Activated CD4-positive, alpha-beta T cell treated with anti-CD3 and anti-CD28 coated beads, Interleukin-10, Interleukin-2, amounts not matched to agents 100 ng/mL and 50 ng/mL, durations not matched to agents 16 hours and 8 hours (primary cell): ENCODE data around the gene APBA1.

Experiments
- DNase-seq: peaks from one replicate; pipeline ENCODE4 v3.0.0-alpha.2; 2020

APBA1 gene

DNA sequence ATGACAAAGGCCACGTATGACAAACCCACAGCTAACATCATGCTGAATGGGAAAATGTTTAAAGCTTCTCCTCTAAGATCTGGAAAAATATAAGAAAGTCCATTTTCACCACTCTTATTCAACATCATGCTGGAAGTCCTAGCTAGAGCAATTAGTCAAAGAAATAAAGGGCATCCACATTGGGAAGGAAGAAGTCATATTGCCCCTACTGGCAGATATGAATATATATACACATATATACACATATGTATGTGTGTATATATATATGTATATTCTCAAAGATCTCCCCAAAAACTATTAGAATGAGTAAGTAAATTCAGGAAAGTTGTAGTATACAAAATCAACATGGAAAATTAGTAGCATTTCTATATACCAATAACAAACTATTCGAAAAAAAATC lies 17.1 kb downstream of the APBA1 start:
- no peak for DNase-seq

DNA sequence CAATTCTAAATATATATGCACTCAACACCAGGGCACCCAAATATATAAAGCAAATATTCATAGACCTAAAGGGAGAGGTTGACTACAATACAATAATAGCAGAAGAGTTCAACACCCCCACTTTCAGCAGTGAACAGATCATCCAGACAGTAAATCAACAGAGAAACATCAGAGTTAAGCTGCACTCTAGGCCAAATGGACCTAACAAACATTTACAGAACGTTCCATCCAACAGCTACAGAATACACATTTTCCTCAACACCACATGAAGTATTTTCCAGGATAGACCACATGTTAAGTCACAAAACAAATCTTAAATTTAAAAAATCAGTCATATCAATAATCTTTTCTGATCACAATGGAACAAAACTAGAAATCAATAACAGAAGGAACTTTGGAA lies 18.9 kb downstream of the APBA1 start:
- DNase-seq, result no peak

DNA sequence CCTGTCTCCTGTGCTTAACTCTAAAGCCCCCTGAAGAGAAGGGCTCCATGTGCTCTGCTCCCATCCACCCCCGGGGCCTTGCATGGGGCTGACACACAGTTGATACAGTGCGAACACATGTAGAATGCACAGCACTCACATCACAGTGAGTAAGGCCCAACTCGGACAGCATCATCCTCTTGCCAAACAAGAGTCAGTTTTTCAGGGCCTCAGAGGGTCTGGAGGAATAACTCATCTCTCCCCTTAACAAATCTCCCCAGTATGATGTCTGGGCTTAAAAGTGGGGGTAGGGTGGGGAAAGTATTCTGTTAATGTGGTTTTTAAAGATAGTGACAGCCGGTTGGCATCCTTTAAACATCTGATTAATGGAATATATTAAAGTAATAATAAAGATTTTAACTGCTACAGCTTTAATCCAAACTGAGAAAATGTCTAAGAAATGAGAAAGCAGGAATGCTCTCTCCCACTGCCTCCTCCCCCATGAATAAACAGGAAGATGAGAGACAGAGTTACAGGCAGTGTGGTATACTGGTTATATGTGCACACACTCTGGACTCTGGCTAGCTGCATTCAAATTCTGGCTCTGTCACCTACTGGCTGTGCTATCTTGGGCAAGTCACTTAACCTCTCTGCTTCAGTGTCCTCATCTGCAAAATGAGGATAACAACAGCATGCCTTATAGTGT lies 22.5 kb downstream of the APBA1 start:
- no peak for DNase-seq

DNA sequence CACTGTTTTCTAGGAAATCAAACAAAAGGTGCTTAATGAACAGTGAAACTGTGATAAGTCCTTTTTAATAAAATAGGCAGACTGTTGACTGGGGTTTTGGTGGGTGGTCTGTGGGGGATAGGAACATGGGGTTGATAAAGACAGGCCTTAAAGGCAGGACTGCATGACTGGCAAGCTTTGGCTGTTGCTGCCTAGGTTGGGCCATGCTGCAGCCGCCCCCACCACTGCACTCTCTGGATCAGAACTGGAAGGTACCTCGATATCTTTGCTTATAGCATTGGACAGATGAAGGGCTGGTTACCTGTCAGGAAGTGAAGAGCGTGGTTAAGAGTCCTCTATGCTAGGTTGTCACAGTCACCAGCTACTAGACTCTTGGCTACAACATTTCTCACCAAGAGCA lies 24.4 kb downstream of the APBA1 start:
- DNase-seq, result no peak

DNA sequence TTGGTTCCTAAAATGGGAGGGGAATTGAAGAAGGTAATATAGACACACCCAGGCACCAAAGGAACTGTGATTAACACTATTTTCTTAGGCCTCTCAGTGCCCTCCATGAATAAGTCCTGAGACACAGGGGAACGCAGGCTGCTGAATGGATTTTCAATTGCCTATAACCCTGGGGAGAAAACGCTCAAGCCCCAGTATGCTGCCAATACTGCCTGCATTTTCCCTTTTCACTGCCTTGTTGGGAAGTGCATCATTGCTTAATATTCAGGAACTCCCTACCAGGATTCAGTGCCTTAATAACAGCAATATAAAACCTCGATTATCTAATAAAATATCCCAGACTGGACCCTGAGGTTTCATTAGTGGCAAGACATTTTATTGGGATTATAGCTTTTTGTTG lies 25.4 kb downstream of the APBA1 start:
- DNase-seq, result no peak

DNA sequence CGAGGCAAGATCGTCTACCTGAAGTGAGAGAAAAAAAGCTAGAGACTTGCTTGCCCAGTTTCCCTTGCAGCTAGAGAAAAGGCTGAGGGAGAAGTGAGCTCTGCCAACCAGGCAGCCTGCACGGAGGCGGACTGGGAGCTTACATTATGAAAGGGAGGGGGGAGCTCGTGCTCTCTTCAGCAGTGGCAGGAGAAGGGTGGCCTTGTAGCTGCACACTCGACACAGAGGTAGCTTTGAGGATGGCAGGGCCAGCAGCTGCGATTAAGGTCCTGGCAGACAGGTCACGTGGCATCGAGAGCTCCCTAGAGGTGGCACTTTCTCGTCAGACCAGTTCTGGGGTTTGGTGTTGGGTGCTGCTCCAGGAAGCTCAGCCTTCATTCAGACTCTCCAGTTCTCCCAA lies 26.7 kb downstream of the APBA1 start:
- no peak for DNase-seq

DNA sequence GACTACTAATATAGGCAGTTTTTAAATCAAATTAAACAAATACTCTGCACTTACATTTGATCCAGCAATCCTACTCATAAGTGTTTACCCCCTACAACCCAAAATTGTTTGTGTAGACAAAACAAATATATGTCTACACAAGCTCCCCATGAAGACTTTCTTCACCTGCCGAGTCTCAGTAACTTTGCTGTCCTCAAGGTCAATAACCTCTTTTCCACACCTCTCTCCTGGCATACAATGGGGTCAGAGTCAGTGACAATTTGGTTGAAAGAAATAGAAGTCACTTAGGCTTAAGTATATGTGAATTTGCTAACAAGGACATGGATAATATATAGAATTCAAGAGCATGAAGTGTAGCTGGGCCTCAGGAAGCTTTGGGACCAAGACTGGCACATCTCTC lies 29.1 kb downstream of the APBA1 start:
- DNase-seq, result no peak

DNA sequence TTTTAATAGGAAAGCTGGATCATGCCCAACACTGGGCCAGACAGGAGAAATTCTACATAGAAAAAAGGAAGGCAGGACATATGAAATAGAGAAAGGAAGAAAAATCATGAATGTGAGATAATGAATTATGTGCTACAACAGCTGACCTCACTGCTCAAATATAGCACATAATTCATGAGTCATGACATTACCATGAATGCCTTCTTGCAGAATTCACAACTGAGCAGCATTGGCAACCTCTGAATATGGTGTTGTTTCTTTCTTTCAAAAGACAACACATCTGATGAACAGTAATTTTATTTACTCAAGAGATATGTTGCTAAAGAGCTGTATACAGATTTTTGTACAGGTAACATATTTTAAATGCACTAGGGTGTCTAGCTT lies 34.4 kb downstream of the APBA1 start:
- no peak for DNase-seq

DNA sequence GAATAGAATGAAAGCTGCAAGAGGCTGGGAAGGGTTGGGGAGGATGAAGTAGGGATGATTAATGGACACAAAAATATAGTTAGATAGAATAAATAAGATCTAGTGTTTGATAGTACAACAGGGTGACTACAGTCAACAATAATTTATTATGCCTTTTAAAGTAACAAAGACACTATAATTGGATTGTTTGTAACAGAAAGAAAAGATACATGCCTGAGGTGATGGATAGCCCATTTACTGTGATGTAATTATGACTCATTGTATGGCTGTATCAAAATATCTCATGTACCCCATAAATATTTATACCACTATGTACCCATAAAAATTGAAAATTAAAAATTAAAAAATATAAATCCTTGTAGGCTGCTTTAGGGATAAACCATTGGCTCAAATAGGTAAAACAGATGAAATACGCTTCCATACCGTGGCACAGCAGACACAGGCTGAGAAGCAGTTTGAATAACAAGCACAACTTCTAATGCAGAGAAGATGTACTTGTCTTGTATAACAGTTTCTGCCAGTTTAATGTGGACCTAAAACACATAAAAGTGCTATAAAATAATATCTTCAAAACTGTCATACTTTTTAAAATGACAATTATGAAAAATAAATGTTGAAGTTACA lies 34.9 kb downstream of the APBA1 start:
- no peak for DNase-seq

DNA sequence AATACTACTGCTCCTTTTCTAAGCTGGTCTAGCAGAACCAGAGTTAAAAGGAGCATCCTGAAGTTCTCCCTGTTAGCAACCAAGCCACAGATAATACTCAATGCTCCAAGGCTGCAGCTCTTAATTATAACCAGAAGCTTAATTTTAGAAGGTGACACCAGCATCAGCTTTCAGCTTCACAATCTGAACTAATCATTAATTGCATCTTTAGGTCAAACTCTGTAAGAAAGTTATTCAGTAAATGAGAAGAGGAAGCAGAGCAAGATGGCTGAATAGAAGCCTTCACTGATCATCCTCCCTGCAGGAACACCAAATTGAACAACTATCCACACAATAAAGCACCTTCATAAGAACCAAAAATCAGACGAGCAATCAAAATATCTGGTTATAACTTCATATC lies 38.5 kb downstream of the APBA1 start:
- DNase-seq, result no peak

DNA sequence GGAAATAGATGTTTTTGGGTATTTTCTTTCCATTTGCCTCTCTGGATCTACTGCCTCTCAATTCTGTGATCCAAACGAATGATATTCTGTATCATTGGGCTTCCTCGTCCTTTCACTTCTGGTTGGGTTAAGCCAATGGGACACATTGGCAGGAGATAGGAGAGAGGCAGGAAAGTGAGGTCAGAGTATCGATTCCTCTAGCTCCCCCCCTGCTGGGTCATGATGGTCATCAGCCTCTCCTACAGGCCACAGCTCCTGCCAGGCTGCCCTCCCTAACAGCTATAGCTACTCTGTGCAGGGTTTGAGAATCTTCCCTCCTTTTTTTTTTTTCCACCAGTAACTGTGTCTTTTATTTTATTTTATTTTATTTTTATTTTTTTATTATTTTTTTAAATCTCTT lies 39.4 kb downstream of the APBA1 start:
- DNase-seq, result no peak

DNA sequence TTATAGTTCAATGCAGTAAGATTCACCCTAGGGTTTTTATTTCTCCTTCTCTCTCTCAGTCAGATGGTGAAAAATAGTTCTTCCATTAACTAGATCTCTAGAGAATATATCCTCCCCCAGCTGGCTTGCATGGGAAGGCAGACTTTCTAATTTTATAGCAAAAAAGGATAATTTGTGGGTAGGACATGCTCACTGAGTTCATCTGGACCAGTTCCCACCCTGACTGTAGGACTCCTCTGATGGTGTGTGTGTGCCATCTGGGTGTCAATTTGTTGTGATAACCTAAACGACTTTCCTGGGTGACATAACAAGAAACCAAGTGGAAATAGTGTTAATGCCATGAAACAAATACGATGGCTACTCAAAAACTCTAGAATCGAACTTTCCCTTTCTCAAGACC lies 44.9 kb downstream of the APBA1 start:
- DNase-seq, result no peak

DNA sequence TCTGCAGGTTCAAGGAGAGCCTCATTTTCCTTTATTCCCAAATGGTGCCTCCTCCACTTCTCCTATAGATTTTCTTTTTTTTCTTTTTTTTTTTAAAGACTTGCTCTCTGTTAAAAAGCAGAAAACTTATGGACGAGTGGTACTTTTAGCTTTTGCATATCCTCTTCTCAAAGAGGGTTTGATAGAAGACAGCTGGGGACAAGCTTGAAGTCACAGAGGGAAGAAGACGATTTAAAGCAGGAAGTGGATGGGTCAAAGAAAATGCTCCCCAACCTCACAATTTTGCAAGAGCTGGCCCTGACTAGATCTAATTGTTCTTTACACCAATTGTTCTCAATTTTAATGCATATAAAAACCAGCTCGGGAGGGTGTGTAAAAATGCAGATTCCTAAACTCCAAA lies 48.9 kb downstream of the APBA1 start:
- no peak for DNase-seq

DNA sequence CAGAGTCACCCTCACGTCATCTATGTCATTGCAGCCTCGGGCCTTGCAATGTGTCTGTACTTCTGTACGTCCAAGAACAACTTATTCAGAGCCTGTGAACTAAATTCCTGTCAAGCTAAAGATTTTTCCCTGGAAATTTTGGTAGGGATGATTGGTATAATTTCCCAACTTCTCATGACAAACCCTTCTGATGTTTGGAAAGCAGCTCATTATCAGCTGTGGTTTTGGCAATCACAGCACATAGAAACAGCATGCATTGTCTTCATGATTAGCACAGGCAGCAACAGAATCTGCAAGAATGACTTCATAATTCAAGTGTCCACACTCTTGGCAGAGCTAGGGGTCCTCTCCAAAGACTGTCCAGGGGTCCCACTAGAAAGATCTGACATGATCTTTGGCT lies 49.5 kb downstream of the APBA1 start:
- DNase-seq, result no peak

DNA sequence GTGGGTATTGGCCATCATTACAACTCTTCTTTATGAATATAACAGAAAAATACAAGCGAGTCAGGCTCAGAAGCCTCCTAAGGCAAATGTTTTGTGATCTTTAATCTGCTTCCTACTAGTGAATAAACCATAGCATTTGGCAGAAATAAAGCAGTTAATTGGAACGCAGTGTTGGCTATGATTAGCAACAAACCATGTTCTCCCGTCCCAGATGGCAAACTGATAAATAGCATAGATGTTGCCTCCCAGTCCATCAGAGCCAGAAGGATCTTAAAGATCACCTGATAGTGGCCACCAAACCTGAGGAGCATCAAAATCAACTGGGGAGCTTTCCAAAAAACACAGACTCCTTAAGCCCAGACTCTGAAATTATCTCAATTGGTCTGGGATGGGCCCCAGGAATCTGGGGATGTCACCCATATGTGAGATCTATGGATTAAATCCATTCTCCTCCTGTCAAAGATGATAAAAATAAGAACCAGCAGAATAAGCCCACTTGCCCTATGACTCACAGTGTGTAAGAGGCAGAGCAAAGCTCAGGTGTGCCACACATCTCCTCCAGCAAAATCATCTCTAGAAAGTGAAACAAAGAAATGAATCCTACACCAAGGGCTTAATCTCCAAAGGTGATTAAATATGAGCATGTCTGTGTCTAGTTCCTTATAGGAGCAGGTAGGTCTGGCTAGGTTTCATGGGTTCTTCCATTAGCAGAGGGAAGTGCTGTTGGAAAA lies 50.3 kb downstream of the APBA1 start:
- DNase-seq, result no peak

DNA sequence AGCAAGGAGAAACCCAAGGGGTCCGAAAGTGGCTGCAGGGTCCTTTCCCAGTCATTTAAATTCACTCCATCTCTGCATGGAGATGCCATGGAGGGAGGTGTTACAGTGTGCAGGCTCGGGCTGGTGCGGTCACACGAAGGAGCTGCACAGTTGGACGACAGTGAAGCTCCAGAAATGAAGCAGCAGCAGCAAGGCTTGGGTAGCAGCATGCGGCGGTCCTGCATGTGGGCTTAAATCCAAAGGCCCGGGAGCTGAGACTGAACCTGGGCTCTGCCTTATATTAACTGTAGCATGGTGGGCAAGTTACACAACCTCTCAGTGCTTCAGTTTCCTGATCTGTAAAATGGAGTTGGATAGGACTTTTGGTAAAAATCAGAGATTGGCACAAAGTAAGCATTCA lies 51.4 kb downstream of the APBA1 start:
- DNase-seq, result no peak

DNA sequence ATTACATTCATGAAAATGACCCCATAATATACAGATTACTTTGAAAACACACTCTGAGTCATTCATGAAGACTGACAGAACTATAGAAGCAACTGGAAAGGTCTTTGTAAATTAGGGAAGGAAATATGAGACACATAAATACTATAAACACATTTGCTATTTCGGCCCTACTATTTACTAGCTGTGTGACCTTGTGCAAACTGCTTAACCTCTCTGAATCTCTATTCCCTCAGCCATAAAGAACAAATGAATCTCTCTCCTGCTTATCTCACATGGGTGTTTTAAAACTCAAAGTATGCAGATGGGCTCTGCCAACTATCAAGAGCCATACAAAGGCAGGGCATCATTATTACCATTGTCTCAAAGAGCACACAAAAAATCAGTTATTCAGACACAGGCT lies 52.9 kb downstream of the APBA1 start:
- DNase-seq, result no peak

DNA sequence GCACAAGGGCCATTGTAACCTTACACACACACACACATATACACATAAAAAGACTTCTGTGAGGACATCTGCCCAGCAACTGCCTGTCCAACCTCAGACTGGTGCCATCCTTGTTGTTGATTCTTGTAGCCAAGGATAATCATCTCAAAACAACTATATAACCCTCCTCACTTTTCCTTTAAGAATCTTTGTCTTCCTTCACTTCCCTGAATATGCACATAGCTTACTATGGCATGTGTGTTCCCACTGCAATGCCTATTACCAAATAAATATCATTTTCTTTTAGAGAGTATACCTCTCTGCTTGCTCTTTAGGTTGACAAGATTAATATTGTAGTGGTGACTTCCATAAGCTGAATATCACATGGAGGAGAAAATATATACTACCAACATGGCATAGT lies 55.2 kb downstream of the APBA1 start:
- no peak for DNase-seq

DNA sequence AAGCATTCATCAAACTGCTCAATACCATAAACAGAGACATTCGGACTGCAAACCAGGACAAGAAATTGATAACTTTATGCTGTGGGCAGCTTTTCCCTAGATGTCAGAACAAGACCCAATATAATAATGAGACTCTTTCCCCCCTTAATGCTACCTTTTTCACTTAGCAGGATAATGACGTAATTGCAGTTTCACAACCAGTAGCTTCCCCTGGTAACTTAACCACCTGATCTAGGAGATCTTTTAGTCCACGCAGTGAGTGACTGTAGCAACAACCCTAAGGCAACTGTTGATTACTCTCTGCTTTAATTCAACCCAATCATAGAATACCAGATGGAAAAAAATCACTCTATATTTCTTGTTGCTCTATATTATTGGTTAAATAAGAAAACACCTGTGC lies 56.3 kb downstream of the APBA1 start:
- DNase-seq, result no peak

DNA sequence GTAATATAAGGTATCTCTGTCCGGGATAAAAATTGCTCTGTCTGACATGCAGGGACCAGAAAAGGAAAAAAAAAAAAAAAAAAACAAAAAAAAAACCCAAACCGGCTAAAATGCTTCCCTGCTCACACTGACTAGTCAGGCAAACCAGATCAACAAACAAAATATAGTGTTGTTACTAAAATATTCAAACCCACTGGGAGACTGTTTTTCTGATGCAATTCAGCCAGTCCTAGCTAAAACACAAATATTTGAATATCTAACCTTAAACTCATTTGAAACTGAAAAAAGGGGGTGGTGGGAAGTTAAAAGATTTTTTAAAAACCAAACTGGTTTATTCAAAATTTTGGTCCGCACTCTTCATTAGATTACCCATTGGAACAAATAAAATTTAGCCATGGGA lies 61.0 kb downstream of the APBA1 start:
- no peak for DNase-seq

DNA sequence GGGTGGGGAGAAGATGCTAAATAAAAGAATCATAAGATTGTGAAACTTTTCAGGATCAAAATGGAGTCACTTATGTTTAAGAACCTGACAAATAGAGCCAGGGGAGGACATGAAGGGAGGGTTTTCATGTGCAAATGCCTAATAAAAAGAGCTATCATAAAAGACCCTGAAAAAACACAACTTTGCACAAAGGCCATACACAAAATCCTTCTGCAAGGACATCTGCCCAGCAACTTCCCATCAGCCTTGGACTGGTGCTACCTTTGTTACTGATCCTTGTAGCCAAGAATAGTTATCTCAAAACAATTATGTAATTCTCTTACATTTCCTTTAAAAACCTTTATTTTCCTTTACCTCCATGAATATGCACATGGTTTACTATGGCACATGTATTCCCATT lies 63.0 kb downstream of the APBA1 start:
- no peak for DNase-seq

DNA sequence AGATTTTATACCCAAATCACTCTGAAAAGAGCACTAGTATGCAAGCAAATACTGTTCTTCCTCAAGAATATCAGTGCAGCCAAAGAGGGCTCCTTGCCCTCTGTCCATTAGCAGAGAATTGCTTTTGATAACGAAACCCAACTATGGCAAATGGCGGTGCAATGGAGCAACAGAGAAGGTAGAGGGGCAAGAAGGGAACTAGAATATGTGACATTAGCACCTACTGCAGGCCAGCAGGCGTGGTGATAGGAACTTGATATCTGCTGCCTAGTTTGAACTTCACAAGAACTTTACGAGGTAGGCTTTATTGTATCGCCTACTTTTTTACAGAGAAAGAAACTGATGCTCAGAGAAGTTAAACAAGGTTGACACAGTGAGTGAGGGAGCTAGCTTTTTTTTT lies 66.1 kb downstream of the APBA1 start:
- DNase-seq, result no peak

DNA sequence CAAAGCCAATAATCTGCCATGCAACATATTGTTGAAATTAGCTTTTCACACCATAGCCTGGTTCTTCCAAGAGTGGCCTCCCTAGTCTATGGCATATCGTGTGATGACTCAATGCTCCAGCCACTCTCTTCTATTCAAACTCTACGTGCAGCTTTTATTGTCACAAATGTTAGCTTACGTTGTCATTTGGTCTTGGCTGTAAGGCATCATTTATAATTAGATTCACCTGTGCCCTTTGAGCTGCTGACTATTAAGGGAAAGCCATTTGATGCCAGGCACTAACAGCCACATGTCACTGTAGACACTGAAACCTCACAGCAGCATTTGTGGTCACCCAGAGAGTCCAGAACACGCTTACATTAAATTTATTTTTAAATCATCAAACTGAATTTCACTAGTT lies 66.8 kb downstream of the APBA1 start:
- DNase-seq, result no peak

DNA sequence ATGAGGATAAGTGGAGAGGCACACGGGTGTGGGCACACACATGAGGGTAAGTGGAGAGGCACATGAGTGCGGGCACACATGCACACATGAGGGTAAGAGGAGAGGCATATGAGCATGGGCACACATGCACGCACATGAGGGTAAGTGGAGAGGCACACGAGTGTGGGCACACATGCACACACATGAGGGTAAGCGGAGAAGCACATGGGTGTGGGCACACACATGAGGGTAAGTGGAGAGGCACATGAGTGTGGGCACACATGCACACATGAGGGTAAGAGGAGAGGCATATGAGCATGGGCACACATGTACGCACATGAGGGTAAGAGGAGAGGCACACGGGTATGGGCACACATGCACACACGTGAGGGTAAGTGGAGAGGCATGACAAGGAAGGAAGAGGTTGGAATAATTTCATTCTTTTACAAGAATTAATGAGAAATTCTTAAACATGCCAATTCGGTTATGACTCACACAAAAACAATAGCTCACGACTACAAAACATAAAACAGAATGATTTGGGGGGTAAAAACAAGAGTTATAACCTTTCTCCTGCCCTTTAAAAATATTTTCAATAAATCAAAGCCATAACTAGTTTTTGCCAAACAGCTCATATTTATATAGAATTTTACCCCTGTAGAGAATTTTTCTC lies 67.5 kb downstream of the APBA1 start:
- DNase-seq, result no peak
